ENCODE results near the gene INIP. TPM values are rescaled to one million over a fixed set of nuclear protein-coding genes. Genes with fewer than 3 reads are reported as not detected.

The INIP gene
- total RNA-seq, 1 experiment from 2014 or later: 16.0 TPM

GRCh38 chr9:112755675-112756074 is 37.8 kb upstream of the INIP start:
- TF ChIP-seq ZNF396 (CRISPR knock-in tag; IDR thresholded peaks at IDR 0.05; ENCODE audit: borderline replicate concordance) (no peak), CREM (CRISPR knock-in tag; IDR thresholded peaks at IDR 0.05) (no peak), MLX (CRISPR knock-in tag; IDR thresholded peaks at IDR 0.05) (no peak), ZNF219 (CRISPR knock-in tag; IDR thresholded peaks at IDR 0.05; ENCODE audit: borderline replicate concordance) (no peak), NFE2L1 (CRISPR knock-in tag; IDR thresholded peaks at IDR 0.05) (no peak), CDX4 (CRISPR knock-in tag; IDR thresholded peaks at IDR 0.05; ENCODE audit: borderline replicate concordance) (no peak), ZNF317 (CRISPR knock-in tag; IDR thresholded peaks at IDR 0.05; ENCODE audit: borderline replicate concordance, low read depth) (no peak), MXD4 (CRISPR knock-in tag; IDR thresholded peaks at IDR 0.05; ENCODE audit: borderline replicate concordance) (no peak), ZNF416 (CRISPR knock-in tag; IDR thresholded peaks at IDR 0.05) (no peak), ZNF232 (CRISPR knock-in tag; IDR thresholded peaks at IDR 0.05) (no peak), ZNF425 (CRISPR knock-in tag; conservative IDR thresholded peaks at IDR 0.05) (no peak), ZNF423 (CRISPR knock-in tag; IDR thresholded peaks at IDR 0.05) (no peak), FOXK1 (CRISPR knock-in tag; IDR thresholded peaks at IDR 0.05) (no peak), PRRX2 (CRISPR knock-in tag; IDR thresholded peaks at IDR 0.05) (no peak), PRDM15 (CRISPR knock-in tag; IDR thresholded peaks at IDR 0.05) (no peak), PREB (CRISPR knock-in tag; IDR thresholded peaks at IDR 0.05; ENCODE audit: borderline replicate concordance) (no peak), ATF6 (CRISPR knock-in tag; IDR thresholded peaks at IDR 0.05) (no peak)
- no peaks in the 10 kb centered on the region; the same call in 1 of the 2 replicates for H3K27me3 Mint-ChIP-seq (ENCODE audit: low read depth)
- CTCF ChIA-PET: no interaction called here
- POLR2A ChIA-PET: no interaction called here
- H3K4me3 Mint-ChIP-seq: no peak overlapping the region
- H3K36me3 Mint-ChIP-seq: no peaks in the 10 kb centered on the region
- DNase-seq (ENCODE audit: low spot score) (no peak), ATAC-seq (no peak)
- H3K4me1 Mint-ChIP-seq: peaks cover 15% of the 10 kb centered on the region
- H3K27ac Mint-ChIP-seq: no peak overlapping the region
- H3K9me3 Mint-ChIP-seq: no peaks in the 10 kb centered on the region
